Urinary bladder (tissue), 4 donors: Measurements from ENCODE around the gene SCD5. TPM values are rescaled to one million over a fixed set of nuclear protein-coding genes. Genes with fewer than 3 reads are reported as not detected.

Experiments
- DNase-seq: peaks from one replicate; pipeline ENCODE4 v3.0.0-alpha.2; 2015; ENCODE audit errors: extremely low spot score
- H3K27ac ChIP-seq: one replicate; pipeline ENCODE4 v1.5.1; 2013; ENCODE audit warnings: low read depth, mild to moderate bottlenecking, moderate library complexity
- H3K36me3 ChIP-seq: one replicate; pipeline ENCODE4 v1.6.1; 2013; ENCODE audit warnings: mild to moderate bottlenecking, moderate library complexity; ENCODE audit not compliant: insufficient read depth
- H3K4me1 ChIP-seq: one replicate; pipeline ENCODE4 v1.6.1; 2013; ENCODE audit warnings: mild to moderate bottlenecking, moderate library complexity; ENCODE audit not compliant: insufficient read depth
- H3K4me3 ChIP-seq: one replicate; pipeline ENCODE4 v1.5.1; 2013; ENCODE audit warnings: low read depth, low read length
- WGBS: extraction: QIAGEN DNeasy Blood & Tissue Kit; methylation state at CpG from one replicate; pipeline ENCODE4 v1.1.7; 2013; 5-methylcytosine and 5-hydroxymethylcytosine counted together
- polyA plus RNA-seq: library from polyadenylated mRNA; stranded (reverse); fragments of 200-250 nt; gene quantifications from one replicate; pipeline ENCODE4 v1.2.3, GENCODE V29; 2013
- total RNA-seq: library from RNA; depleted of rRNA; stranded (reverse); fragments of >200 nt; gene quantifications from one replicate; pipeline ENCODE4 v1.2.3, GENCODE V29; 2014
- donor health status: healthy with polysubstance abuse.
- donor health status: healthy.

Gene SCD5
- total and polyA plus RNA-seq, 2 donors = 23.3 to 26.0 TPM

DNA sequence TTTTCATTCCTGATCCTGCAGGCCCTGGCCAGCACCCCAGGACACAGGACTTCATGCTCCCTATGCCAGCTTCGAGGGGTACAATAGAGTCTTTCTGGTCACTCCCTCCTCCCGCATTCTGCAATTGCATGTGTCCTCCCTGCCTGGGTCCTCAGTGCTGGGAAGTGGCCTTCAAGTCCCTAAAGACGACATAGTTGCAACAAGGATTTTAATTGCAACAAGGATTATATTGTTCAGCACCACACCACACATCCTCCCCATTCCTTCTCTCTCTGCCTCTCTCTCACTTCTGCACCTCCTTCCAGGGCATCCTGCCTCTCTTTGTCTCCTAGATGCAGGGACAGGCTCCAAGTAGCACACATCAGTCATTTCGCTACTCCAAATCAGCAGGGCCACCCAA, 25.5 kb downstream of the SCD5 start:
- H3K27ac ChIP-seq = no peak overlapping the region
- no peak for DNase-seq
- no peaks in the 10 kb centered on the region for H3K4me1 ChIP-seq
- WGBS = 82% methylated on average over 4 of the region's 4 CpGs
- no peaks in the 10 kb centered on the region for H3K36me3 ChIP-seq
- H3K4me3 ChIP-seq = no peak overlapping the region

DNA sequence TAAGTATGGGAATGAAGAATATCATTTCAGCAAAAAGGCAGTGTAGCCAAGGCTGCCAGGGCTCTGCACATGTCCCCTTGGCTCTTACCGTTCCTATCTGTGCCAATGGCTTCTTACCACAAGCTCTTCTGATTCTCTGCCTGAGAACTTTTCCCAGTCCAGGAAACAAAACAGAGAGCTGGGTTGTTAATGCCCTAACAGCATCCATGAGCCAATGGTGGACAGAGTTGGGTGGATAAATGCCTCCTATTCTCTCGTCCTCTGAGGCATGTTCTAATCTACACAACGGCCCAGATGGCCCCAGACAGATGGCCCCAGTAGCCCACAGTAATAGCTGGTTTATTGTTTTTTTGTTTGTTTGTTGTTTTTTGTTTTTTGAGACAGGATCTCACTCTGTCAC, 28.0 kb downstream of the SCD5 start:
- Histone ChIP-seq H3K27ac (no peak overlapping the region), H3K4me3 (no peak overlapping the region), H3K36me3 (no peaks in the 10 kb centered on the region), H3K4me1 (no peaks in the 10 kb centered on the region)
- 69% methylated on average over 3 of the region's 3 CpGs for WGBS
- no peak for DNase-seq

DNA sequence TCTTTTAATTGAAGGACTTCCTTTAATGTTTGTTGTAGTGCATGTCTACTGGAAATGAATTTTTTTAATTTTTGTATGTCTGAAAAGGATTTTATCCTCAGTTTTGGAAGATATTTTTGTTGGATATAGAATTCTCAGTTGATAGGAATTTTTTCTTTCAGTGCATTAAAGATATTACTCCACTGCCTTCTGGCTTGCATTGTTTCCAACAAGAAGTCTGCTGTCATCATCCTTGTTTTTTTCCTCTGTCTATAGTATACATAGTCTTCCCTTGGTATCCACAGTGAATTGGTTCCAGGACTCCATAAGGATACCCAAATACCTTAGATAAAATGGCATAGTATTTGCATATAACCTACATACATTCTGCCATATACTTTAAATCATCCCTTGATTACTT, 33.5 kb downstream of the SCD5 start:
- no peak for DNase-seq
- H3K27ac ChIP-seq = no peak overlapping the region
- H3K4me1 ChIP-seq = no peaks in the 10 kb centered on the region
- H3K36me3 ChIP-seq = no peaks in the 10 kb centered on the region
- no peak overlapping the region for H3K4me3 ChIP-seq

DNA sequence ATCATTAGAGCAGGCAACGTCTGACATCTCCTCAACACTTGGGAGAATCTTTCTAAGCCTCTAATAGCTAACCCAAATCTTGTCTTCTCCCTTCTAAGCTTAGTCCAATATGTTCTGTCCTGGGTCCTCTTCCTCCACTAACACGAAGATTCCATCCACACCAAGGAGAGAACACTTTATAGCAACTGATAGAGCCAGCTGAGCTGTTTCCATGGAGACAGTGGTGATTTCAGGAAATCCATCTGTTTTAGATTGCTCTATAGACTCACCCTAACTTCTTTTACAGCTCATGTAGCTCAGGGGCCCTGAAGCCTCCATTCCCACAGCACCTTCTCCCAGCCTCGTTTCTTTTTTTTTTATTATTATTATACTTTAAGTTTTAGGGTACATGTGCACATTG, 37.4 kb downstream of the SCD5 start:
- H3K36me3 ChIP-seq = no peaks in the 10 kb centered on the region
- H3K4me1 ChIP-seq = no peaks in the 10 kb centered on the region
- DNase-seq = no peak
- H3K27ac ChIP-seq = no peak overlapping the region
- no peak overlapping the region for H3K4me3 ChIP-seq
- 47% methylated on average over 3 of the region's 3 CpGs for WGBS

DNA sequence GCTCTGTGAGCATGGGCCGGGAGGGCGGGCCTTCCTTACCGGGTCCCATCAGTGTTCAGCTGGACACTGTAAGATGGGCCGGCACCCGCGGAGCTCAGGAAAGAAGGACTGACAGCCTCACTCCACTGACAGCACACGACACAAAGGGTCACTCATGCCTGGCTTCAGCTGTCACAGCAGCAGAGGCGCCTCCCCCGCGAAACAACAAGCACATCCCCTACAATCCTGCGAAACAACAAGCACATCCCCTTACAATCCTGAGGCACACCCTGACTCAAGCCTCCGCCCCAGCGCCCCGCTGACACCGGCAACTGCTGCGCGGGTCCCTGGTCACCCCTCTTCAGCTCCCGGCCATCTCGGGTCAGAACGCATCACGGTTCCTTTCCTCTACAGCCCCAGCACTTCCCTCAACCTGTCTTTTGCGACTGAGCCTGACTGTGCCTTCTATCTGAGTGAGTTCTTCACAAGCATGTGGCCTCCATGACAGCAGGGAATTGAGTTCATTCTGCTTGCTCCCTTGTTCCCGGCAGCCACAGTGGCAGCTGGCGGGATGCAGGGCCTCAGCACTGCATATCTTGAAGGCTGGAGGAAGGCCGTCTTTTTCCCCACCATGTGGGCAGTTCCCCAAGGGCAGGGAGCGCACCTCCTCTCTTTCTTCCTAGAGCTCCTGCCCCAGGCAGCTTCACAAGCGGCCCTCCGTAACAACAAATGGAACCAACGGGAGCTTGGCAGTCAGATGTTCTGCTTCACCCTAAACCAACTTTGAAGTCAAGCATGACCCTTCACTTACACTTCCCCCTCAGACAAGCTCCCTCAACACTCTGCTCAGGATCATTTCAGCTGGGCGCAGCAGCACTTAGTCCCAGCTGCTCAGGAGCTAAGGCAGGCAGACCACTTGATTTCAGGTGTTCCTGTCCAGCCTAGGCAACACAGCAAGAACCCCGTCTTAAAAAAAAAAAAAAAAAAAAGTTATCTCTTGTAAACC, 39.6 kb downstream of the SCD5 start:
- H3K4me3 ChIP-seq = no peak overlapping the region
- H3K36me3 ChIP-seq = no peaks in the 10 kb centered on the region
- H3K4me1 ChIP-seq = no peaks in the 10 kb centered on the region
- no peak for DNase-seq
- H3K27ac ChIP-seq = no peak overlapping the region
- WGBS = 81% methylated on average over 31 of the region's 31 CpGs

DNA sequence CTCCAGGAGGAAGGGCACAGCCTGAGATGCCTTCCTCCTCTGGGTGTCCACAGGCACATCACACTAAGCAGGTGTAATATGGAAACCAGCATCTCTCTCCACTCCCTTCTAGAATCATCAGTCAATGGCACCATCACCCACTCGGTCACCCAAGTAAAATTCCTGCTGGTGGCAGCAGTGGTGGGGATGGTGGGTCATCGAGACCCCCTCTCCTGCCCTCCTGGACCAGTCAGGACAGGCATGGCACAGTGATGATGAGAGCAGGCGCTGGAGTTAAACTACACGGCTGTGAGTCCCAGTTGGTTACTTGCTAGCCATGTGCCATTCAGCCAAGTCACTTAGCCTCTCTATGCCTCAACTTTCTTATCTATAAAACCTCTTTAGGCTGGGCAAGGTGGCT, 42.5 kb downstream of the SCD5 start:
- 98% methylated on average over 4 of the region's 4 CpGs for WGBS
- H3K4me3 ChIP-seq = no peak overlapping the region
- H3K27ac ChIP-seq = no peak overlapping the region

DNA sequence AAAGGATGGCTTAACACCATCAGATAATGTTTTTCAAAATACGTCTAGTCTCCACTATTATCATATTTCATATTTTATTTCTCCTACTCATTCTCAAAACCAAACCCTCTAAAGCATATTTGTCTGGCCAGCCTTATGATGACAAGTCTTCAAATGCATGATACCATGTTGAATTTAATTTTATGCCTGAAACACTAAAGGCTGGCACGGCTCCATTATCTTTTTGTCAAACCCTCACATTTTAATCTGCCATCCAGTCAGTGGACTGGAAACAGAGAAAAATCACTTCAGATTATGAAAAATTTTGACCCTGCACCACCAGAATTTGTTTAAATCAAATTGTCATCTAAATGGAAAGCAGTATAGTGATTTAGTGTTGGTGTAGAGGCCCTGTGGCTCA, 42.9 kb downstream of the SCD5 start:
- 87% methylated on average over 2 of the region's 2 CpGs for WGBS
- Histone ChIP-seq H3K4me3 (no peak overlapping the region), H3K36me3 (no peaks in the 10 kb centered on the region), H3K4me1 (no peaks in the 10 kb centered on the region), H3K27ac (no peak overlapping the region)
- DNase-seq = no peak

More for the DNA sequence above, 42.5 kb downstream of the SCD5 start:
- Histone ChIP-seq H3K36me3 (no peaks in the 10 kb centered on the region), H3K4me1 (no peaks in the 10 kb centered on the region)
- DNase-seq = no peak

DNA sequence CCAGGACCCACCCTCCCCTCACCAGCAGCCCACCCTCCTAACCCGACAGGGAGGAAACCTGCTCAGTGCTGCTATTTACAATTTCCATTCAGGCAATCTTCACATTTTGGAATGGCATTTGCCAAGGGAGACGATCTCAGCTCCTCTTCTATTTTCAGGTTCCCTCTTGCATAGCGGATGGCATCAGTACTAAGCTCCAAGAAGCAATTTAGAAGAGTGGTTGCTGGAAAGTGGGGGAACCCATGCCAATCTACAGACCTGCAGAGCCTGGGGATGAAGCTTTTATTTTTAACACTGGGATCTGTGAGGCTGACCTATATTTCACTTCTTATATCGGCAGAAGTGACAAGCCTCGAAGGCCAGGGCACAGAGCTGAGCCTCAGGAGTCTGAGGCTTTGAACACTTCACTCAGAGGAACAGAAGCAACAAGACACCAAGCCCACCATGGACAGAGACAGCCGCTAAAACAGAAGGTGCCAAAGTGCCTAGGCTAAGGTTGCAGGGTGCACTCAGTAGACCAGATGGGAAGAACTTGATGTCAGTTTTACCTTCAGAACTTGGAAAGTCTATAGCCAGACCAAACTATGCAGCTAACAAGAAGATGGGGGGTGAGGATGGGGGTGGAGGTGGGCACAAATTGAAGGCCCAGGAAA, 44.0 kb downstream of the SCD5 start:
- H3K4me1 ChIP-seq = no peaks in the 10 kb centered on the region
- H3K4me3 ChIP-seq = no peak overlapping the region
- no peaks in the 10 kb centered on the region for H3K36me3 ChIP-seq
- no peak for DNase-seq
- 49% methylated on average over 6 of the region's 6 CpGs for WGBS
- H3K27ac ChIP-seq = no peak overlapping the region

DNA sequence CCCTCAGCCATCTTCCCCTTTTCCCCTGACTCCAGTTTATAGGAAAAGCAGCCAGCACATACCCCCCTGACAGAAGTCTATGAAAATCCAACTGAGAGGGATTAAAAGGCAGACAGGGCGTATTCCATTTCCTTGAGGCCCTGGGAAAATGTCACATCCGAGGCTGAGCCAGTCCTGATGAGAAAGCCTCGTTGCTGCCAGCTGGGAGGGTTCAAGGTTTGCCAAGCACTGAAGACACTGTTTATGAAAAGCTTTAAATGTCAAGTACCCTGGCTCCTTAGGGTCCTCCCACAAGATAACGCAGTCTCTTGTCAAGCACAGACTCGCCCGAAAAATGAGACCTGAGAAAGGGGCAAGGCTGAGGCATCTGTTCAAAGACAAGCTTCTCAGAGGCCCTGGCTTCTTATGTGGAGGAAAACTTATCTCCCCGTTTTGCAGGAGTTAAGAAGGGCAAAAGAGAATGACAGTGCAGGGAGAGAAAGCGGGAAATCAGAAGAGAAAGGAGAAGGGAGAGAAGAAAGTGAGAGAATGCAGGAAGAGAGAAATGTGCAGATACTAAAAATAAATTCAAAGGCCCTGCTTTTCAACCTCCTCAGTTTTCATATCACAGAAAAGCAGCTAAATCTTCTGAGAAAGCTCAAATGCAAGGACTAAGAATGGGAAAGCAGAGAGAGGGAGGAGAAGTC, 44.7 kb downstream of the SCD5 start:
- Histone ChIP-seq H3K27ac (no peak overlapping the region), H3K36me3 (no peaks in the 10 kb centered on the region), H3K4me1 (no peaks in the 10 kb centered on the region), H3K4me3 (no peak overlapping the region)
- whole genome bisulfite sequencing = 17% methylated on average over 8 of the region's 8 CpGs
- peak; percentile 48 for DNase-seq

DNA sequence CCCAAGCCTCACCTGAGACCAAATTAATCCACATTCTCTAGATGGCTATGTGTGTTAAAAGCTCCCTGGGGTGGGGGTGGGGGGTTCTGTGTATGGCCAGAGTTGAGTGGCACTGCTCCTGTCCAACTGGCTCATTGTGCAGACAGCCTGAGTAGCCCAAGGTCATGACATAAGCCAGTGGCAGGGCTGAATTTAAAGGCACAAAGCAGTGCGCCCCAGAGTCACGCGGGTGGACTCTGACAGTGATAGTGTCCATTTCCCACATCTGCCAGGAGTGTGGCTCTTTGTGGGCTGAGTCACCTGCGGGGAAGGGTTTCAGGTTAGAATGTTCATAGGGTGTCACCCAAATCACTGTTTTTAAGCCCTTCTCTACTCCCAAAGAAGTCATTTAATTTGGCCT, 45.4 kb downstream of the SCD5 start:
- no peak overlapping the region for H3K27ac ChIP-seq

DNA sequence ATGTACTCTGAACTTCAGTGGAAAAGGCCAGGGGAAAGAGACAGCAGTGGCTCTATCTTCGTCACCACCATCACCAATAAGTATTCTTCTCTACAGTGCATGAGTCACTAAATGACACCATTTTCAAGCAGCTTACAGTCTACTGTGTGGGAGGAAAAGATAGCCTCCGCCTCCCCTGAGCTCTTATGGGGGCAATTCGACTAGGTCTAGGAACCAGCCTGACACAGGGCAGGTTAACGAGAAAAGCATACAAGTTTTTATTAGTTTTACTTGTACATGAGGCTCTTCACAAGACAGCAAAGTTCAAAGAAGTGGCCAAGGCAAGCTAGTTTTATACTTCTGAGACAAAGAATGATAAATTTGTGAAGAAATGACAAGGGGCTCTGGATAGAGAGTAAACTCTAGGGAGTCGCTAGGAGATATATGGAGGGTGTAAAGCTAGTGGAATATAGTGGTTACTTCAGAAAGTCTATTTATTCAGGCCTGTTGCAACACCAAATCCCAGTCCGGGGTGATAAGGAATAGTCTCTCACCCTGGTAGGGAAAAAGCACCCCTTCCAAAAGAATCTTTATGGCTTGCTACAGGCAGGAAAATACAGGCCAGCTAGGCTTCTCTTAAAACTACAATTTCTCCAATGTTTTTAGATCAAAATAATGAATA, 49.7 kb downstream of the SCD5 start:
- DNase-seq = no peak
- H3K27ac ChIP-seq = no peak overlapping the region
- WGBS = 92% methylated on average over 6 of the region's 6 CpGs
- no peaks in the 10 kb centered on the region for H3K36me3 ChIP-seq
- no peak overlapping the region for H3K4me3 ChIP-seq
- peaks cover 1% of the 10 kb centered on the region for H3K4me1 ChIP-seq

More for the DNA sequence above, 45.4 kb downstream of the SCD5 start:
- no peaks in the 10 kb centered on the region for H3K36me3 ChIP-seq
- H3K4me1 ChIP-seq = no peaks in the 10 kb centered on the region
- no peak for DNase-seq
- no peak overlapping the region for H3K4me3 ChIP-seq
- WGBS = 74% methylated on average over 4 of the region's 4 CpGs

DNA sequence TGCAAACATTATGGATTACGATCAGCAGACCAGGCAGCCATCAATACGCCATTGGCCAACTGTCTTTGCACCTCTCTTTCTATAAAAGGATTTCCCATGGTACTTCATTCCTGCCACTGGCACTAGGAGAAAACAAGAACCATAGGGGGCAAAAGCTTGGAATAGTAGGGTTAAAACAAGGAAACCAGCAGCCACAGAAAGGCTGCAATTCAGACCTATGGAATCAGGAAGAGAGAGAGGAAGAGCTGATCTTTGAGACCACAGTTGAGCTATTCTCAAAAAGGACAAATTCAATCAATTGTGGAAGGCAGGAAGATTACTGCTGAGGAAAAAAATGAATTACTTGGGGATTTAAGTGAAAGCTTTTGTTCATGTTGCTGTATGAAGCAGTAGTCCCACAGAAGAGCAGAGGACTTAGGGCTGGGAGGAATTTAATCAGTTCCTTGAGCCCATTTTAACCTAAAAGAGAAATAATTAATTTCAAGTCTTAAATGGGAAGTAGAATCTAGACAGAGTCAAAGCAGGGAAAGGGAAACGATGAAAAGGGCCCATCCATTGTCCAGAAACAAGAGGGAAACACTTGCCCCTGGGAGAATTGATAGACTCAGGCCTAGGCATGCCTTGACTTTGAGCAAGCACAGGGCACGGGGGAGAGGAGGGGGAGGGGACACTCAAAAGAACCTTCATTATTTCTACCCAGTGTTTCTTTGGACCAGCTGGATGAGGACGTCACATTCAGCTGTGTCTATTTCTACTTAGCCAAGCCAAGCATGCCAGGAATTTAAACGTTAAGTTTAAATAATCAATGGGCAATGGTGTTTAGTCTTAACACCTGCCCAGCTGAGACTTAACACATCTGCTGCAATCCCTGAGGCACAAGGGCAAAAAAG, 50.7 kb downstream of the SCD5 start:
- H3K27ac ChIP-seq = no peak overlapping the region
- no peaks in the 10 kb centered on the region for H3K36me3 ChIP-seq
- H3K4me1 ChIP-seq = peaks cover 1% of the 10 kb centered on the region
- no peak for DNase-seq
- H3K4me3 ChIP-seq = no peak overlapping the region
- WGBS = 76% methylated on average over 6 of the region's 6 CpGs
